A549 (cell line): ENCODE results near the gene CAV3. TPM values are rescaled to one million over a fixed set of nuclear protein-coding genes. Genes with fewer than 3 reads are reported as not detected.
A peak's percentile ranks its signal among the peaks of the same experiment; 100 is the strongest.
"Not testable (repeated sequence)": the region's sequence is repeated elsewhere in the genome, so short reads cannot be mapped to it uniquely, and the experiment has no call there.

Source experiments
- ATAC-seq, 2 experiments: fragments of 200-7000 bp in 1 of 2; fragments of >200 bp in 1 of 2; cut with Nextera tagmentation in 1 of 2; cut with Tn5 transposase in 1 of 2; 3 replicates each; pipeline versions ENCODE4 v1.8.0 to v1.9.1; 2018 to 2020; ENCODE audit warnings: mild to moderate bottlenecking in 1 of 2, moderate library complexity in 1 of 2
- CTCF ChIA-PET: fragments of 300-600 bp; sonication (Branson Sonifier 250); formaldehyde crosslinking; extraction: SDS; loops from one replicate; lab custom pipeline; 2021; ENCODE audit warnings: antibody characterized with exemption, inconsistent platforms; lab: Yijun Ruan, JAX
- POLR2A ChIA-PET: fragments of 350-600 bp; formaldehyde crosslinking; extraction: SDS; loops from one replicate; lab custom pipeline; 2021; ENCODE audit warnings: antibody characterized with exemption, inconsistent platforms; lab: Yijun Ruan, JAX
- DNase-seq, 2 experiments: peaks; one replicate each; pipeline versions ENCODE4 v3.0.0 to v3.0.0-alpha.2; 2011 to 2016; ENCODE audit warnings: low read depth in 1 of 2, low spot score in 1 of 2
- FAIRE-seq: peaks from 2 replicates; lab custom pipeline; 2011; peaks lifted over from hg19 to GRCh38; lab: Jason Lieb, UNC
- H3K27ac ChIP-seq, 2 experiments: fragments of >200 bp; sonication (Bioruptor Twin); formaldehyde crosslinking; 3 replicates each; pipeline ENCODE4 v1.5.1; 2016 to 2017
- H3K4me1 ChIP-seq: fragments of >200 bp; sonication (Bioruptor Twin); formaldehyde crosslinking; 3 replicates; pipeline ENCODE4 v1.6.1; 2016
- H3K4me2 ChIP-seq: fragments of >200 bp; sonication (Bioruptor Twin); formaldehyde crosslinking; 3 replicates; pipeline ENCODE4 v1.6.1; 2016
- H3K4me3 ChIP-seq: fragments of >200 bp; sonication (Bioruptor Twin); formaldehyde crosslinking; 3 replicates; pipeline ENCODE4 v1.5.1; 2016
- H3K9me3 ChIP-seq: fragments of >200 bp; sonication (Bioruptor Twin); formaldehyde crosslinking; 3 replicates; pipeline ENCODE4 v1.6.1; 2016
- CBX8 ChIP-seq: fragments of 200-600 bp; sonication (generic); IDR thresholded peaks from 2 replicates; pipeline ENCODE4 v1.6.1; 2016
- CEBPB ChIP-seq, 2 experiments: fragments of >200 bp in 1 of 2; sonication (Bioruptor Twin) in 1 of 2; formaldehyde crosslinking in 1 of 2; IDR thresholded peaks; 2 replicates each; pipeline ENCODE4 v1.6.1; 2012 to 2016
- EHMT2 ChIP-seq: fragments of 200-600 bp; sonication (generic); IDR thresholded peaks from 2 replicates; pipeline ENCODE4 v1.6.1; 2016; ENCODE audit warnings: antibody characterized with exemption, low read depth, mild to moderate bottlenecking, moderate library complexity
- ESRRA ChIP-seq: fragments of 150-350 bp; IDR thresholded peaks from 2 replicates; pipeline ENCODE4 v1.6.1; 2014; ENCODE audit warnings: mild to moderate bottlenecking, low read length, borderline replicate concordance
- FOSB ChIP-seq: fragments of 250-450 bp; sonication (Bioruptor Pico); IDR thresholded peaks from 2 replicates; pipeline ENCODE4 v1.5.0; 2020; ENCODE audit warnings: mild to moderate bottlenecking, moderate library complexity
- HOXB13 ChIP-seq: fragments of 250-450 bp; sonication (Bioruptor Pico); IDR thresholded peaks from 2 replicates; pipeline ENCODE4 v1.5.0; 2020; ENCODE audit warnings: low read depth, mild to moderate bottlenecking, moderate library complexity
- JUNB ChIP-seq: fragments of >200 bp; sonication (Bioruptor Twin); formaldehyde crosslinking; IDR thresholded peaks from 2 replicates; pipeline ENCODE4 v1.6.1; 2016
- MAFK ChIP-seq: fragments of 450-650 bp; IDR thresholded peaks from 2 replicates; pipeline ENCODE4 v1.6.1; 2014; ENCODE audit not compliant: partially characterized antibody
- NPAS2 ChIP-seq: fragments of 250-450 bp; sonication (Bioruptor Pico); IDR thresholded peaks from 2 replicates; pipeline ENCODE4 v1.8.0; 2022; ENCODE audit warnings: mild to moderate bottlenecking, moderate library complexity, borderline replicate concordance
- PHF8 ChIP-seq: fragments of 200-600 bp; sonication (generic); IDR thresholded peaks from 2 replicates; pipeline ENCODE4 v1.6.1; 2016; ENCODE audit warnings: low read depth, mild to moderate bottlenecking, antibody characterized with exemption, moderate library complexity, borderline replicate concordance
- RAD21 ChIP-seq, 2 experiments: fragments of >200 bp in 1 of 2; sonication (Bioruptor Twin) in 1 of 2; formaldehyde crosslinking in 1 of 2; IDR thresholded peaks in 1 of 2; conservative IDR thresholded peaks in 1 of 2; 2 replicates in 1 of 2; 3 replicates in 1 of 2; pipeline ENCODE4 v1.6.1; 2012 to 2018; ENCODE audit warnings: inconsistent platforms in 1 of 2
- SMC3 ChIP-seq: fragments of >200 bp; sonication (Bioruptor Twin); formaldehyde crosslinking; IDR thresholded peaks from 3 replicates; pipeline ENCODE4 v1.6.1; 2018; ENCODE audit warnings: inconsistent platforms
- ZC3H11A ChIP-seq: fragments of 450-650 bp; IDR thresholded peaks from 2 replicates; pipeline ENCODE4 v1.6.1; 2014; ENCODE audit warnings: antibody characterized with exemption, mild to moderate bottlenecking
- WGBS: methylation state at CpG from one replicate; pipeline ENCODE4 v1.1.6; 2017; ENCODE audit errors: missing lambda C conversion rate; 5-methylcytosine and 5-hydroxymethylcytosine counted together
- polyA plus RNA-seq, 4 experiments: library from polyadenylated mRNA; depleted of rRNA in 3 of 4; stranded (reverse); fragments of >200 nt; fragmentation: RNase III in 1 of 4; extraction: RNeasy Plus Mini Kit Qiagen cat#74134 plus additional on column Dnase treatment in 1 of 4; gene quantifications; 2 replicates in 3 of 4; 3 replicates in 1 of 4; pipeline ENCODE4 v1.2.3, GENCODE V29; 2011 to 2017
- TF ChIP-seq, protein P1 (sequence below): fragments of >200 bp; sonication (Bioruptor Twin); formaldehyde crosslinking; IDR thresholded peaks from 2 replicates; pipeline ENCODE4 v1.6.1; 2016
- TF ChIP-seq, protein P2 (sequence below): fragments of 250-450 bp; sonication (Bioruptor Pico); IDR thresholded peaks from 2 replicates; pipeline ENCODE4 v1.5.0; 2021; ENCODE audit warnings: mild to moderate bottlenecking, moderate library complexity, borderline replicate concordance
- TF ChIP-seq, protein P3 (sequence below): fragments of >200 bp; sonication (Bioruptor Twin); formaldehyde crosslinking; IDR thresholded peaks from 3 replicates; pipeline ENCODE4 v1.5.1; 2016

The CAV3 gene
- polyA plus RNA-seq, 2 of the 4 experiments (the other 2 are of a cell fraction): not detected

- Histone ChIP-seq H3K9me3 (no peaks in the 10 kb centered on the region), H3K4me1 (0 out of 3 replicates have a peak, but pooled peaks cover 6% of the 10 kb centered on the region), H3K27ac (no peak overlapping the region), H3K4me3 (no peak overlapping the region), H3K4me2 (no peak overlapping the region)
- DNase-seq (no peak), ATAC-seq (no peak), FAIRE-seq (no peak)
- POLR2A ChIA-PET: no interaction called here
- CTCF ChIA-PET: interaction anchor here (0.7 to 2.6 kb wide), 9 partner anchors 15 to 226 kb away, joined by 3 to 7 read pairs (median 3); partner anchors contain the start of gene OXTR
- no peak for TF ChIP-seq MAFK
- no peak for TF ChIP-seq ESRRA
- TF ChIP-seq FOSB (CRISPR knock-in tag): no peak
- no peak for TF ChIP-seq CEBPB (IDR thresholded peaks at IDR 0.05)
- TF ChIP-seq, protein P1, sequence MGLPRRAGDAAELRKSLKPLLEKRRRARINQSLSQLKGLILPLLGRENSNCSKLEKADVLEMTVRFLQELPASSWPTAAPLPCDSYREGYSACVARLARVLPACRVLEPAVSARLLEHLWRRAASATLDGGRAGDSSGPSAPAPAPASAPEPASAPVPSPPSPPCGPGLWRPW: no peak
- TF ChIP-seq, protein P2, sequence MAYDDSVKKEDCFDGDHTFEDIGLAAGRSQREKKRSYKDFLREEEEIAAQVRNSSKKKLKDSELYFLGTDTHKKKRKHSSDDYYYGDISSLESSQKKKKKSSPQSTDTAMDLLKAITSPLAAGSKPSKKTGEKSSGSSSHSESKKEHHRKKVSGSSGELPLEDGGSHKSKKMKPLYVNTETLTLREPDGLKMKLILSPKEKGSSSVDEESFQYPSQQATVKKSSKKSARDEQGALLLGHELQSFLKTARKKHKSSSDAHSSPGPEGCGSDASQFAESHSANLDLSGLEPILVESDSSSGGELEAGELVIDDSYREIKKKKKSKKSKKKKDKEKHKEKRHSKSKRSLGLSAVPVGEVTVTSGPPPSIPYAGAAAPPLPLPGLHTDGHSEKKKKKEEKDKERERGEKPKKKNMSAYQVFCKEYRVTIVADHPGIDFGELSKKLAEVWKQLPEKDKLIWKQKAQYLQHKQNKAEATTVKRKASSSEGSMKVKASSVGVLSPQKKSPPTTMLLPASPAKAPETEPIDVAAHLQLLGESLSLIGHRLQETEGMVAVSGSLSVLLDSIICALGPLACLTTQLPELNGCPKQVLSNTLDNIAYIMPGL (CRISPR knock-in tag): no peak
- TF ChIP-seq ZC3H11A: no peak
- no peak for TF ChIP-seq HOXB13 (CRISPR knock-in tag)
- WGBS: 63% methylated on average over 9 of the region's 9 CpGs
Observed at GRCh38 chr3:8712045-8712907, 21.3 kb upstream of the CAV3 start.

DNA sequence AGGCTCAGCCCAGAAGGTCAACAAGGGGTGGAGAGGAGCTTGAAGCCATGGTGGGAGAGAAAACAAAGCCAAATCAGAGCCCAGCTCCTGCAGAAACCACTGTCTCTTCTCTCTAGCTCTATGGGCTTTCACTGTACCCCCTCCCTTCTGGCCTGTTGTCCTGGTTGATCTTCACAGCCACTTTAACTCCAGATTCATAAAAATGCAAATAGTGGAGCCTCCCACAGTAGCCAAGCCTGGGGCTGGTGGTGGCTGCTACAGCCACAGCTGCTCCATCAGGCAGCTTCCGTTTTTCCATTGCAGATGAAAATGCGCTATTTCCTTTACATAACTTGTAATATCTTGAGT lies 20.7 kb upstream of the CAV3 start:
- DNase-seq (no peak), FAIRE-seq (no peak), ATAC-seq (no peak)
- no peak overlapping the region for H3K27ac ChIP-seq
- H3K4me3 ChIP-seq: no peak overlapping the region
- 88% methylated on average over 2 of the region's 2 CpGs for WGBS
- H3K4me2 ChIP-seq: no peak overlapping the region
- ChIA-PET POLR2A (no interaction called here), CTCF (interaction anchor here (0.7 to 2.6 kb wide), 9 partner anchors 10 to 225 kb away, joined by 3 to 6 read pairs (median 3); partner anchors contain the start of gene OXTR)
- 0 out of 3 replicates have a peak, but pooled peaks cover 6% of the 10 kb centered on the region for H3K4me1 ChIP-seq
- no peaks in the 10 kb centered on the region for H3K9me3 ChIP-seq
- TF ChIP-seq JUNB (no peak), EHMT2 (no peak), PHF8 (no peak)
- TF ChIP-seq, protein P1: no peak

DNA sequence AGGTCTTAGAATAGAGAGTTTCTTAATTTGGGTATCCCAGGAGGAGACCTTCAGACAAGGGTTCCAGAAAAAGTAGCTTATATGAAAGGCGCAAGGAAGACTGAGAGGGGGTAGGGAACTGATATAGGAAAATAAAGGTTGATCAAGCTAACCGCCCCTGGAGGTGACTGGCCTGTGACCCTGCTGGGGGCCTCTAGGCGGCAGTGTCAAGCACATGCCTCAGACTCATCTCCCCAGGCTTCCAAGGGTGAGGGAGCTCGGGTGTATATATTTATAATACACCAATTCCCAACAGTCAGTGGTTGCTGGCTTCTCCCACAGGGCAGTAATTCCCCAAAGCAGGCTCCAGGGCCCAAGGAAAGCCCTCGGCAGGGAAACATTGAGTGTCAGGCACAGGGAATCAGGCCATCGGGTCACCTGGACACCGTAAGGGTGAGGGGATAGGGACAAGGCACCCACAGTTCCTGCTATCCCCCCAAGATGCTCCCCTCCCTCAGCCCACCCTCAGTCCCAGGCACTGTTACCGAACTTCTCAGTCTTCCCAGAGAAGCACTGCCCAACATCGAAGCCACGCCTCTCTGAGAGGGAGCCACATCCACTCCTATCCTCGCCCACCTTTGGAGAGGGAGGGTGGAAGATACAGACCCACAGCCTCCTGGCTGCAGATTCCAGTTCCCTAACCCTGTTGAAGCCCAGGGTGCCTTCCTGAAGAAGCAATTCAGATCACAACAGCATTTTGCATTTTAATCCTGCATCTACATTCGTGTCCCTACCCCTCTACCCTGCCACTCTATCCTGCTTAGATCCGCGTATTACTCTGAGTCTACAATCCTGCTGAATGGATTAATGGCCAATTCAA lies 19.5 kb upstream of the CAV3 start:
- no peak for FAIRE-seq
- CTCF ChIA-PET: interaction anchor here (1.2 to 1.4 kb wide), 2 partner anchors 55 to 66 kb away, joined by 3 read pairs; partner anchors contain the start of gene OXTR
- 81% methylated on average over 14 of the region's 14 CpGs for WGBS
- Histone ChIP-seq H3K27ac (no peak overlapping the region), H3K4me3 (no peak overlapping the region), H3K9me3 (no peaks in the 10 kb centered on the region), H3K4me2 (no peak overlapping the region), H3K4me1 (0 out of 3 replicates have a peak, but pooled peaks cover 6% of the 10 kb centered on the region)
- DNase-seq: peak; percentile 17 to 54
- POLR2A ChIA-PET: no interaction called here
- ATAC-seq: peak; percentile 47 to 90; a peak in 5 of 6 replicates
- TF ChIP-seq CEBPB (IDR thresholded peaks at IDR 0.05): no peak
- no peak for TF ChIP-seq ZC3H11A
- TF ChIP-seq, protein P3, sequence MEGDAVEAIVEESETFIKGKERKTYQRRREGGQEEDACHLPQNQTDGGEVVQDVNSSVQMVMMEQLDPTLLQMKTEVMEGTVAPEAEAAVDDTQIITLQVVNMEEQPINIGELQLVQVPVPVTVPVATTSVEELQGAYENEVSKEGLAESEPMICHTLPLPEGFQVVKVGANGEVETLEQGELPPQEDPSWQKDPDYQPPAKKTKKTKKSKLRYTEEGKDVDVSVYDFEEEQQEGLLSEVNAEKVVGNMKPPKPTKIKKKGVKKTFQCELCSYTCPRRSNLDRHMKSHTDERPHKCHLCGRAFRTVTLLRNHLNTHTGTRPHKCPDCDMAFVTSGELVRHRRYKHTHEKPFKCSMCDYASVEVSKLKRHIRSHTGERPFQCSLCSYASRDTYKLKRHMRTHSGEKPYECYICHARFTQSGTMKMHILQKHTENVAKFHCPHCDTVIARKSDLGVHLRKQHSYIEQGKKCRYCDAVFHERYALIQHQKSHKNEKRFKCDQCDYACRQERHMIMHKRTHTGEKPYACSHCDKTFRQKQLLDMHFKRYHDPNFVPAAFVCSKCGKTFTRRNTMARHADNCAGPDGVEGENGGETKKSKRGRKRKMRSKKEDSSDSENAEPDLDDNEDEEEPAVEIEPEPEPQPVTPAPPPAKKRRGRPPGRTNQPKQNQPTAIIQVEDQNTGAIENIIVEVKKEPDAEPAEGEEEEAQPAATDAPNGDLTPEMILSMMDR: peak; percentile 26; the same call in 1 of the 3 replicates
- TF ChIP-seq PHF8: no peak
- no peak for TF ChIP-seq CBX8
- TF ChIP-seq RAD21 (conservative IDR thresholded peaks at IDR 0.05 in 1 of 2, IDR thresholded peaks at IDR 0.05 in 1 of 2): peak in 1 of 2 experiments; percentile 51; a peak in 3 of 5 replicates
- peak; percentile 22; the same call in 1 of the 3 replicates for TF ChIP-seq SMC3
- TF ChIP-seq NPAS2 (CRISPR knock-in tag): no peak

- H3K4me1 ChIP-seq, FAIRE-seq, H3K4me3 ChIP-seq, H3K27ac ChIP-seq, H3K4me2 ChIP-seq, DNase-seq, POLR2A ChIA-PET, ATAC-seq, H3K9me3 ChIP-seq: not testable (repeated sequence)
- WGBS: 83% methylated on average over 12 of the region's 12 CpGs
- CTCF ChIA-PET: interaction anchor here (1.3 kb wide), 1 partner anchor 54 kb away, joined by 4 read pairs; the partner anchor contains the start of gene OXTR
Observed at GRCh38 chr3:8715757-8716156, 17.8 kb upstream of the CAV3 start.
